Hematopoietic multipotent progenitor cell treated with erythropoietin and hydrocortisone succinate and interleukin-3 and kit ligand, for 8 days (in vitro differentiated cells): ENCODE data around the gene GLO1.
A peak's percentile ranks its signal among the peaks of the same experiment; 100 is the strongest.
"Not testable (repeated sequence)": the region's sequence is repeated elsewhere in the genome, so short reads cannot be mapped to it uniquely, and the experiment has no call there.

ENCODE experiments used
- DNase-seq: peaks from one replicate; pipeline ENCODE4 v3.0.0-alpha.2; 2015

GLO1 gene

GRCh38 chr6:38703949-38704590, 1.1 kb upstream of the GLO1 start:
- DNase-seq: no peak

GRCh38 chr6:38701551-38701950, 1.4 kb downstream of the GLO1 start:
- DNase-seq: peak; percentile 10

- not testable (repeated sequence) for DNase-seq
These were observed 3.2 kb downstream of the GLO1 start for GRCh38 chr6:38699702-38700101.

GRCh38 chr6:38697846-38698245, 5.1 kb downstream of the GLO1 start:
- DNase-seq: no peak

GRCh38 chr6:38696345-38696744, 6.6 kb downstream of the GLO1 start:
- DNase-seq: no peak

GRCh38 chr6:38695933-38696332, 7.0 kb downstream of the GLO1 start:
- no peak for DNase-seq

GRCh38 chr6:38695227-38695900, 7.6 kb downstream of the GLO1 start:
- no peak for DNase-seq

- DNase-seq: peak; percentile 20
These were observed 14.3 kb downstream of the GLO1 start for GRCh38 chr6:38688579-38689087.

- no peak for DNase-seq
These were observed 15.4 kb downstream of the GLO1 start for GRCh38 chr6:38687549-38687948.

GRCh38 chr6:38687043-38687353, 15.9 kb downstream of the GLO1 start:
- DNase-seq: no peak

GRCh38 chr6:38686270-38687042, 16.5 kb downstream of the GLO1 start:
- no peak for DNase-seq

- no peak for DNase-seq
These were observed 18.0 kb downstream of the GLO1 start for GRCh38 chr6:38684904-38685303.

GRCh38 chr6:38684237-38684636, 18.7 kb downstream of the GLO1 start:
- DNase-seq: no peak

- no peak for DNase-seq
These were observed 21.1 kb downstream of the GLO1 start for GRCh38 chr6:38681850-38682249.

GRCh38 chr6:38679668-38680067, 23.3 kb downstream of the GLO1 start:
- no peak for DNase-seq

GRCh38 chr6:38678178-38678760, 24.7 kb downstream of the GLO1 start:
- DNase-seq: no peak

- DNase-seq: no peak
These were observed 25.9 kb downstream of the GLO1 start for GRCh38 chr6:38676974-38677544.

GRCh38 chr6:38676236-38676973, 26.5 kb downstream of the GLO1 start:
- no peak for DNase-seq

GRCh38 chr6:38673397-38674165, 29.4 kb downstream of the GLO1 start:
- DNase-seq: peak; percentile 40

- peak; percentile 59 for DNase-seq
These were observed 31.0 kb downstream of the GLO1 start for GRCh38 chr6:38671885-38672467.
